GM21367 (cell line): Measurements from ENCODE around the gene ARHGEF40.

Source experiments
- ATAC-seq: cut with Tn5 transposase; IDR thresholded peaks from one replicate; pipeline ENCODE4 v1.9.1; 2021; ENCODE audit not compliant: unreplicated experiment

The ARHGEF40 gene

GRCh38 chr14:21096438-21096837, 26.3 kb downstream of the ARHGEF40 start:
- ATAC-seq, result no peak

GRCh38 chr14:21096978-21097635, 27.0 kb downstream of the ARHGEF40 start:
- no peak for ATAC-seq

GRCh38 chr14:21097636-21098075, 27.6 kb downstream of the ARHGEF40 start:
- ATAC-seq, result no peak

GRCh38 chr14:21098076-21098891, 28.2 kb downstream of the ARHGEF40 start, which contains the start of gene ZNF219:
Gene ZNF219 (minus strand): TSS chr14:21098655. CDS start chr14:21093591, 5,064 bp downstream.
- no peak for ATAC-seq

GRCh38 chr14:21098892-21099595, 28.9 kb downstream of the ARHGEF40 start:
- no peak for ATAC-seq

GRCh38 chr14:21099596-21099985, 29.5 kb downstream of the ARHGEF40 start:
- no peak for ATAC-seq

GRCh38 chr14:21100931-21101330, 30.8 kb downstream of the ARHGEF40 start, which contains the start of gene TMEM253:
Gene TMEM253 (plus strand): TSS chr14:21101066. CDS start chr14:21101344, 278 bp downstream.
- ATAC-seq, result no peak

GRCh38 chr14:21101802-21102413, 31.8 kb downstream of the ARHGEF40 start:
- no peak for ATAC-seq

- no peak for ATAC-seq
Observed at GRCh38 chr14:21102521-21103410, 32.7 kb downstream of the ARHGEF40 start.

- peak; percentile 1 for ATAC-seq
Observed at GRCh38 chr14:21103411-21103709, 33.3 kb downstream of the ARHGEF40 start.

- ATAC-seq, result peak; percentile 81
Observed at GRCh38 chr14:21103710-21104447, 33.8 kb downstream of the ARHGEF40 start.

- peak; percentile 40 for ATAC-seq
Observed at GRCh38 chr14:21104448-21105060, 34.5 kb downstream of the ARHGEF40 start.

- no peak for ATAC-seq
Observed at GRCh38 chr14:21105095-21105494, 35.0 kb downstream of the ARHGEF40 start.

- ATAC-seq, result no peak
Observed at GRCh38 chr14:21106176-21106497, 36.0 kb downstream of the ARHGEF40 start.

GRCh38 chr14:21106498-21107282, 36.6 kb downstream of the ARHGEF40 start:
- no peak for ATAC-seq

- no peak for ATAC-seq
Observed at GRCh38 chr14:21107283-21107800, 37.2 kb downstream of the ARHGEF40 start.

GRCh38 chr14:21108791-21109190, 38.7 kb downstream of the ARHGEF40 start:
- no peak for ATAC-seq
